ENCODE data around the gene THRB. TPM values are rescaled to one million over a fixed set of nuclear protein-coding genes. Genes with fewer than 3 reads are reported as not detected.

THRB gene
- polyA plus RNA-seq, 1 of the 3 experiments (the other 2 are of a cell fraction): 0.02 TPM

GRCh38 chr3:24428481-24428880 lies 66.2 kb downstream of the THRB start:
- TF ChIP-seq USF2 (IDR thresholded peaks at IDR 0.05; ENCODE audit: borderline replicate concordance, low read depth, low read length): no peak
- TF ChIP-seq EP300 (IDR thresholded peaks at IDR 0.05; ENCODE audit: borderline replicate concordance in 1 of 2, low read depth in 1 of 2, low read length in 1 of 2): no peak
- TF ChIP-seq CTCF (IDR thresholded peaks at IDR 0.05): no peak
- no peak for TF ChIP-seq FOXJ3 (CRISPR knock-in tag; IDR thresholded peaks at IDR 0.05)
- no peak for TF ChIP-seq RAD21 (IDR thresholded peaks at IDR 0.05; ENCODE audit: low read length)
- TF ChIP-seq RXRA (IDR thresholded peaks at IDR 0.05; ENCODE audit: borderline replicate concordance, low read depth): no peak
- TF ChIP-seq MEF2A (IDR thresholded peaks at IDR 0.05; ENCODE audit: borderline replicate concordance, low read depth): no peak
- no peak for TF ChIP-seq SIN3A (IDR thresholded peaks at IDR 0.05; ENCODE audit: borderline replicate concordance, low read depth, low read length)
- no peak for TF ChIP-seq ELF1 (IDR thresholded peaks at IDR 0.05)
- TF ChIP-seq NFIC (IDR thresholded peaks at IDR 0.05; ENCODE audit: borderline replicate concordance): no peak
- TF ChIP-seq SMC3 (IDR thresholded peaks at IDR 0.05; ENCODE audit: low read depth, low read length): no peak
- no peak for TF ChIP-seq RFX5 (IDR thresholded peaks at IDR 0.05; ENCODE audit: low read length)
- TF ChIP-seq TAF1 (IDR thresholded peaks at IDR 0.05; ENCODE audit: borderline replicate concordance, low read depth, low read length): no peak
- TF ChIP-seq ZBTB33 (IDR thresholded peaks at IDR 0.05; ENCODE audit: borderline replicate concordance, low read depth): no peak
- TF ChIP-seq MXI1 (IDR thresholded peaks at IDR 0.05; ENCODE audit: low read depth, low read length): no peak
- TF ChIP-seq MAX (IDR thresholded peaks at IDR 0.05; ENCODE audit: low read depth): no peak
- TF ChIP-seq GATA2 (CRISPR knock-in tag; IDR thresholded peaks at IDR 0.05): no peak
- no peak for TF ChIP-seq GABPA (IDR thresholded peaks at IDR 0.05; ENCODE audit: low read depth)
- TF ChIP-seq USF1 (IDR thresholded peaks at IDR 0.05; ENCODE audit: borderline replicate concordance, low read depth): no peak
- no peak for TF ChIP-seq TCF12 (IDR thresholded peaks at IDR 0.05)
- no peaks in the 10 kb centered on the region for H3F3A ChIP-seq (replicated peaks; ENCODE audit: insufficient read depth)
- DNase-seq: no peak
- H3K36me3 ChIP-seq (replicated peaks in 1 of 2; ENCODE audit: control insufficient read depth in 1 of 2, insufficient read depth in 2 of 2, low read length in 1 of 2): no peaks in the 10 kb centered on the region
- H3K27ac ChIP-seq (ENCODE audit: low read depth in 2 of 2, low read length in 1 of 2): no peak overlapping the region
- 63% methylated on average over 2 of the region's 2 CpGs for WGBS (ENCODE audit: low lambda C conversion rate)
- H3K9ac ChIP-seq: no peak overlapping the region
- H3K9me3 ChIP-seq: no peaks in the 10 kb centered on the region
- POLR2A ChIA-PET: no interaction called here
- CTCF ChIA-PET: interaction anchor here (0.7 to 0.8 kb wide), 2 partner anchors 10 to 134 kb away, joined by 3 read pairs; no protein-coding TSS in a partner anchor
- H3K4me3 ChIP-seq (ENCODE audit: low read depth in 2 of 2, low read length in 1 of 2): no peak overlapping the region
- no peak overlapping the region for H2AFZ ChIP-seq (ENCODE audit: low read depth)
- H3K27me3 ChIP-seq (ENCODE audit: insufficient read depth): no peaks in the 10 kb centered on the region
- H3K4me1 ChIP-seq (ENCODE audit: control insufficient read depth in 1 of 2, insufficient read depth in 2 of 2, low read depth in 1 of 2, low read length in 1 of 2): no peaks in the 10 kb centered on the region
- H4K20me1 ChIP-seq (ENCODE audit: insufficient read depth): no peaks in the 10 kb centered on the region
- H3K9me2 ChIP-seq: no peaks in the 10 kb centered on the region
- no peaks in the 10 kb centered on the region for H3K79me2 ChIP-seq (ENCODE audit: insufficient read depth)
- no peak overlapping the region for H3K4me2 ChIP-seq
